GM10266 (cell line): ENCODE results near the gene MRTFB.
A peak's percentile ranks its signal among the peaks of the same experiment; 100 is the strongest.

ENCODE experiments used
- DNase-seq: peaks from one replicate; pipeline ENCODE4 v3.0.0; 2012; ENCODE audit errors: extremely low spot score
- TF ChIP-seq, protein P1 (sequence below): IDR thresholded peaks from 2 replicates; pipeline ENCODE4 v1.5.1; 2012; ENCODE audit warnings: mild to moderate bottlenecking, low read depth; ENCODE audit not compliant: control insufficient read depth, insufficient read depth; ENCODE audit errors: missing control alignments

The MRTFB gene

DNA sequence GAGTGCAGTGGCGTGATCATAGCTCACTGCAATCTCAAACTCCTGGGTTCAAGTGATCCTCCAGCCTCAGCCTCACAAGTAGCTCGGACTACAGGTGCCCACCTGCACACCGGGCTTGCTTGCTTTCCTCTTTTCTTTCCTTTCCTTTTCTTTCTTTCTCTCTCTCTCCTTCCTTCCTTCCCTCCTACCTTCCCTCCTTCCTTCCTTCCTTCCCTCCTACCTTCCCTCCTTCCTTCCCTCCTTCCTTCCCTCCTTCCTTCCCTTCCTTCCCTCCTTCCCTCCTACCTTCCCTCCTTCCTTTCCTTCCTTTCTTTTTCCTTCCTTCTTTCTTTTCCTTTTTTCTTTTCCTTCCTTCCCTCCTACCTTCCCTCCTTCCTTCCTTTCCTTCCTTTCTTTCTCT is 225.5 kb downstream of the MRTFB start:
- DNase-seq: no peak
- TF ChIP-seq, protein P1, sequence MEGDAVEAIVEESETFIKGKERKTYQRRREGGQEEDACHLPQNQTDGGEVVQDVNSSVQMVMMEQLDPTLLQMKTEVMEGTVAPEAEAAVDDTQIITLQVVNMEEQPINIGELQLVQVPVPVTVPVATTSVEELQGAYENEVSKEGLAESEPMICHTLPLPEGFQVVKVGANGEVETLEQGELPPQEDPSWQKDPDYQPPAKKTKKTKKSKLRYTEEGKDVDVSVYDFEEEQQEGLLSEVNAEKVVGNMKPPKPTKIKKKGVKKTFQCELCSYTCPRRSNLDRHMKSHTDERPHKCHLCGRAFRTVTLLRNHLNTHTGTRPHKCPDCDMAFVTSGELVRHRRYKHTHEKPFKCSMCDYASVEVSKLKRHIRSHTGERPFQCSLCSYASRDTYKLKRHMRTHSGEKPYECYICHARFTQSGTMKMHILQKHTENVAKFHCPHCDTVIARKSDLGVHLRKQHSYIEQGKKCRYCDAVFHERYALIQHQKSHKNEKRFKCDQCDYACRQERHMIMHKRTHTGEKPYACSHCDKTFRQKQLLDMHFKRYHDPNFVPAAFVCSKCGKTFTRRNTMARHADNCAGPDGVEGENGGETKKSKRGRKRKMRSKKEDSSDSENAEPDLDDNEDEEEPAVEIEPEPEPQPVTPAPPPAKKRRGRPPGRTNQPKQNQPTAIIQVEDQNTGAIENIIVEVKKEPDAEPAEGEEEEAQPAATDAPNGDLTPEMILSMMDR: no peak

- DNase-seq: no peak
- TF ChIP-seq, protein P1: no peak
These were observed 227.4 kb downstream of the MRTFB start for GRCh38 chr16:14298374-14299122.

DNA sequence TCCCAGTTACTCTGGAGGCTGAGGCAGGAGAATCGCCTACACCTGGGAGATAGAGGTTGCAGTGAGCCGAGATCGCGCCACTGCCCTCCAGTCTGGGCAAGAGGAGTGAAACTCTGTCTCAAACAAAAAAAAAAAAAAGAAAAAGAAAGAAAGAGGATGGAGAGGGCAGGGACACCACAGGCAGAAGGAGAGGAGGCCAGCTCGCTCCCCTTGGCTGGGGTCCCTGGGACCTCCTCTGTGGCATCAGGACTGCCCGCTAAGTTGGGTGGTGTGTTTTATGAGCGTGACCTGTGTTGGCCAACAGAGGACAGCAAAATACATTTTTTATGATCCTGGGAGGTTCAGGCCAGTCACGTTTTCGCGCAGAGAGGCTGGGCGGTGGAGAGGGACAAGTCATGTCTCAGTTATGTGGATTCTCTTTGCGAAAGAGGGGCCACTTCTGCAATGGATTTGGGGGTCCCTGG is 229.6 kb downstream of the MRTFB start:
- DNase-seq: peak; percentile 83

DNA sequence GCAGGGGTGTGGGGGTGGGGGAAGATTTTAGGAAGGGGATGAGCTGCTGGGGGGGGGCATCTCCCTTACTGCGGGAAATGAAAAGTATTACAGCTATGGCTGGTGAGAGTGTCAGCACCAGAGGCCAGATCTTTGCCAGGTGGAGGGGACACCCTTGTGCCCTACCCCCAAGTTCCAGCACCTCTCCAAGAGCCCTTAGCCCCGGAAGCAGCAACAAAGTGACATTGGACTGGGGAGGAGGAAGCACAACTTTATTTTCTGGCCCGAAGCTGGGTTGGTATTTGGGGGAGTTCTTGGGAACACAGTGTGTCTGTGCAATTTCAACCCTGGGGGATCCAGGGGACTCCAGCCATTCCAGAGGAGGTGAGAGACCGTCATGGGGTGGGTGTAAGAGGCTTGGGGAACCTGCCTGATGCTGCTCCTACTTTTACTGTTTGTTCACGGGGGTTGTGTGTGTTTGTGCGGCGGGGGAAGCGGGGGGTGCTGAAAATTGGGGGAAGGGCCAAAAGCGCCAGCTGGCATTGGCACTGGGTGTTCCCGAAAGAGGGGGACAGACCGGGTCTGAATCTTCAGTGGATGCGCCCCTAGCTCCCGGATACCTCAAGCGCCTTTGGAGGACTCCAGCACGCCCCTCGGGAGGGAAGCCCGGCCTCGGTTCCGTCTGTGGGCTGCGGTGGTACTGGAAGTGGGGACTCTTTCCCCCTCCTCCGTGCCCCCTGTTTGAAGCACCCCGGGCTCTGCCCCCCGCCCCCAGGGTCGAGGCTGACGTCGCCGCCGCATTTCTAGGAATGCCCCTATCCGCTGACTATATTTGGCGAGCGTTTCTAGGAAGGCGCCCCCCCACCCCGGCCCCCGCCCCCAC is 230.3 kb downstream of the MRTFB start:
- TF ChIP-seq, protein P1: no peak
- DNase-seq: peak; percentile 47

More for the DNA sequence above, 229.6 kb downstream of the MRTFB start:
- TF ChIP-seq, protein P1: peak; percentile 85

- TF ChIP-seq, protein P1: no peak
- DNase-seq: peak; percentile 93
These were observed 230.9 kb downstream of the MRTFB start for GRCh38 chr16:14302031-14302398.

DNA sequence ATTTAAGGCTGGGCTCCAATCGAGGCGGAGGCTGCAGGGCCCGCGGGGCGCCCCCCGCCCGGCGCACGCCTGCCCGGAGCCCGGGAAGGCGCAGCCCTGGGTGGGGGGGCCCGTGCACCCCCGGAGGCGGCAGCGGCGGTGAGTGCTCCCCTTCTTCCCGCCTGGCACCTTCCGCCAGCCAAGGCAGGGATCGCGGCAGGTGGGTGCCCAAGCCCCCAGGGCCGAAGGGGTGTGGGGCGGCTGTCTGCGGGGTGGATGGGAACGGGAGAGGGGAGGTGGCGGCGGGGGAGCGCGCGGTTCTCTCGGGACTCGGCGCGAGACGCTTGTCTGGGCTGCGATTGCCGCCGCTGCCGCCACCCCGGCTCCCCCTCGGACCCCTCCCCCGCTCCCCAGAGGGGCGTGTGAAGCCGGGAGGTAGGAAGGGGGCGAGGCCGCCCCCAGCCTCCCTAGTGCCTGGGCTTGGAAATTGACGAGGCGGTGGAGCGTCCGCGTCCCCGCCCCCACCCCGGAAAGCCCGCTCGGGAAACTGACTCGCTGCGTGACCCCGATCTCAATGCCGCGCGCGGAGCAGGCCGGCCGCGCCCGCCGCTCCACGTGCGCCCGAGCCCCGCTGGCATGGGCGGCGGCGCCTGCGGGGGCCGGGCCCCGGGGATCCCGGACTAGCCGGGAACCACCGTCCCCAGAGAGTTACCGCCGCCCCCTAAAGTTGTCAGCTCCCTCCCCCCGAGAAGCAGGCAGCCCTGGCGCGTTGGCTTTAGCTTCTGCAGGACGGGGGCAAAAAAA is 231.5 kb downstream of the MRTFB start:
- peak; percentile 67 for DNase-seq
- TF ChIP-seq, protein P1: no peak
